HG02623 (cell line): Measurements from ENCODE around the gene SMIM1.

Source experiments
- ATAC-seq: cut with Tn5 transposase; IDR thresholded peaks from one replicate; pipeline ENCODE4 v1.9.1; 2021; ENCODE audit warnings: moderate library complexity; ENCODE audit not compliant: unreplicated experiment

The SMIM1 gene

DNA sequence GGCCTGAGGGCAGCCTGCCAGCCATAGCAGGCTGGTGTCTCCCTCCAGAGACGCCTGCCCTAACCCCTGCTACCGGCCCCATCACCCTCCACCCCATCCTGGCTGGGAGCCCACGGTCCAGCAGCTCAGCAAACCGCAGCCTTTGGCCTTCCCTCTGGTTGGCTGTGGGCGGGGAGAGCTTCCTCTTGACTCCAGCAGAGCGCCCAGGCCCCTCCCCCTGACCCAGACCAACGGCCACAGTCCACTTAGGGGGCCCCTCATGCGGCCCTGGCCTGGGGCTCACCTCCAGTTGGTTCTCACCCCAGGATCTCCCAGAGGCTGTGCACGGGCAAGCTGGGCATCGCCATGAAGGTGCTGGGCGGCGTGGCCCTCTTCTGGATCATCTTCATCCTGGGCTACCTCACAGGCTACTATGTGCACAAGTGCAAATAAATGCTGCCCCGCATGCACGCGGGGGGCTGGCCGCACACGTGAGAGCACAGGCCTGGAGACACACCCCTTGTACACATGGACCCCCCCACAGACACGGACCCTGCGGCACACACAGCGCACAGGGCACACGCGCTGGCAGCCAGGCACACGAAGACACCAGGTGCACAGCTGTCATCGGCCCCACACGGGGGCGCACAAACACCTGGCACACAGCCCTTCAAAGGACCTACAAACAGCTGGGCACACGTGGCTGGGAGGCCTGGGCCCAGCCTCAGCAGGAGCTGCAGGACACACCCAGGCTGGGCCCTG is 3.1 kb downstream of the SMIM1 start:
- no peak for ATAC-seq

- ATAC-seq: no peak
Observed at GRCh38 chr1:3776231-3776961, 3.8 kb downstream of the SMIM1 start.

DNA sequence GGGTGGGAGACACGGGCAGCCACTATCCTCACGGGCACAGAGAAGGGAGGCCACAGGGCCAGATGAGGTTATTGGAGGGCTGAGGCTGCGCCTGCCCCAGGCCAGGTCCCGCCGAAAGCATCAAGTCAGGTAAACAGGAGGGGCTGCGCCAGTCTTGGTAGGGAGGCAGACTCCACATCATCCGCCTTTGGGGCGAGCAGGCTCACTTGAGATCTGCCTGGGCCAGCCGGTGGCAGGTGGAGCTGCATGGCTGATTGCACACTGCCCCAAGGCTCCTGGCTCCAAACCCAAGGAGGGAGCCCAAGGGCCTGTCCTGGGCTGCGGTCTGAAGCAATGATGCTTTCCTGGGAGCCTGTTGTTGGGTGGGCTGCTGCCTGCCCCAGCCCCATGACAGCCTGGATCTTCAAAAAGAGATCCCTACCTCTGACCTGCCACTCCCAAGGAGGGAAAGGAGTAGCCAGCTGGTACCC is 4.6 kb downstream of the SMIM1 start:
- no peak for ATAC-seq

DNA sequence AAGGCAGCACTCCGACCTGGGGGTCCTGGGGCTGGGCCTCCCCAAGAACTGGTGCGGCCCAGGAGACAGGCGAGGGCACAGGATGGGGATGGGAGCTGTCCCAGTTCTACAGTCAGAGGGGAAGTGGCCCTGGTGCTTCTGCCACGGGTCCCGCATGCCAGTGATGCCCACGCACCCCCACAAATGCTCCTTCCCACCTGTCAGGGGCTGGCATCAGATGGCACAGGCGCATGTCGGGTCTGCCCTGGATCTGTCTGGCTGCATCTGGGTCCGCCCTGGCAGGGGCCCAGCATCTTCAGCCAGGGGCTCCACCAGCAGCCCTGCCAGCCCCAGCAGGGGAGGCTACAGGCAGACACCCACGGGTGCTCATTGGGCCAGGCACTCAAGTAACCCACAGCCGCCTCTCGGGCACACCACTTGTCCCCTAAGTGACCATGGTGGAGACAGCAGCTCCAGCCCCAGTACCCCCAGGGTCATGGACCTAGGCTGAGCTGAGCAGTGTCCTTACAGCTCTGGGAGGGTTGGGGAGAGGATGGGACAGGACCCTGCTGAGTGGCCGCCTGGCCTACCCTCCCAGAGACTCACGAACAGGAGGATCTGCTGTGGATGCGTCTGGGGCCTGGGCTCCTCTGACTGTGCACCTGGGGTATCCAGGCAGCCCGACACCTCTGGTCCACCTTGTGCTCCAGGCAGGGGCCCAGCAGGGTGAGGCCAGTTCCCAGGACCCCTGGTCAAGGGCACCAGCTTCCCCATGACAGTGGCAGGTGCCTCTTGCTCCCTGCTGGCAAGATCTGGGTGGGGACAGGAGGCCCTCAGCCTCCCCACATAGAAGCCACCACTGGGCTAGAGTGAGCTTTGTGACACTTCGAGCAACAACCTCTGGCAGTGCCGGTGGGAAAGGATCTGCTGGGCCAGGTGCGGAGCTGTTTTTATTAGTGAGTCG is 5.4 kb downstream of the SMIM1 start:
- ATAC-seq: no peak

GRCh38 chr1:3778590-3779264 is 6.2 kb downstream of the SMIM1 start:
- no peak for ATAC-seq

GRCh38 chr1:3779265-3779911 is 6.8 kb downstream of the SMIM1 start:
- no peak for ATAC-seq

DNA sequence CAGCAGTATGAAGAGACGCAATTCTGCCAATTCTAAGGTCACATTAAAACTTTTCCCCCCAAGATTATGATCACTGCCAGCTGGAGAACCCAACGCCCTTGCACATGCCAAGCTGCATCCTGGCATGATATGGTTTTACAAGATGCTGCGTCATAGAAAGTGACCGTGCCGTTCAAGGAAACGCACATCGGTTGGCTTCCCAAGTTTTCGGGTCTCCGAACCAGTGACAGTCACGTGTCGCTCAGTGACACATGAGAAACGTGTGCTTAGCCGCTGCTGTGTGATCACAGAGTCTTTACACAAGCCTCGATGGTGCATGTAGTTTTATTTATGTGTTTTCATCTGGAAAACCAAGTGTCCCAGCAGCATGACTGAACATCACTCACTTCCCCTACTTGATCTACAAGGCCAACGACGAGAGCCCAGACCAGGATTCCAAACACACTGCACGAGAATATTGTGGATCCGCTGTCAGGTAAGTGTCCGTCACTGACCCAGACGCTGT is 7.4 kb downstream of the SMIM1 start:
- no peak for ATAC-seq

DNA sequence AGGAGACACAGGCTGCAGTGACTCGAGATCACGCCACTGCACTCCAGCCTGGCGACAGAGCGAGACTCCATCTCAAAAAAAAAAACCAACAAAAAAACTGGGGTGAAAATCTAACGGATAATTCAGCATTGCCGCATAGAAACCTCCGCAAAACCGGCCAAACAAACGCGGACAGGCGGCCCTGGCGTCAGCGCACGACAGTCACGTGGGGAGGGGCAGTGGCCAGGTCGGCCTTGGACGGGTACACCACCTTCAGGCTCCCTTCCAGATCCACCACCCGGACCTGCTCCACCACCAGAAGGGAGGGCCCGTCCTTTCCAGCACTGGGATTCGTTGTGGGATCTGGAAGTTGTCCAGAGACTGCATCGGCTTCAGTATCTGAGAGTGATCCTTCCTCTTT is 8.4 kb downstream of the SMIM1 start:
- ATAC-seq: no peak

- ATAC-seq: no peak
Observed at GRCh38 chr1:3783651-3784474, 11.3 kb downstream of the SMIM1 start.

GRCh38 chr1:3785045-3785444 is 12.5 kb downstream of the SMIM1 start:
- no peak for ATAC-seq

DNA sequence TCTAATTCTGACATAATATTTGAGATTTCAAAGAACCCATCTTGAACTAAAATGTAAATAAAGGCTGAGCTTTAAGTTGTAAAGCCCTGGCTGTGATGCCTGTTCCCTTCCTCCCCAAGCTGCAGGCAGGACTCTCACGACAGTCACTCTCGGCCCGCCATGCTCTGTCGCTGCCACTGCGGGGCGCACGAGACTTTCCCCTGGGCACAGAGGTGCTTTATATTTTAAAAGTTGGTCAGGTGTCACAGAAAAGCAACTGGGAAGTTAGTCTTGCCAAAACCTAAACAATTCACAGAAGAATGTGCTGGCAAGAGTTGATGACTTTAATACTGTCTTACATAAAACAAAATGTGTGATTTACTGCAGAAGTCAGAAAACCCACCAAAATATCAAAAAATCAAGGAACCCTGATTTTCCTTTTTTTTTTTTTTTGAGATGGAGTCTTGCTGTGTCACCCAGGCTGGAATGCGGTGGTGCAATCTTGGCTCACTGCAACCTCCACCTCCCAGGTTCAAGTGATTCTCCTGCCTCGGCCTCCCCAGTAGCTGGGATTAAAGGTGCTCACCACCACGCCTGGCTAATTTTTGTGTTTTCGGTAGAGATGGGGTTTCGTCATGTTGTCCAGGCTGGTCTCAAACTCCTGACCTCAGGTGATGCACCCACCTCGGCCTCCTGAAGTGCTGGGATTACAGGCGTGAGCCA is 13.1 kb downstream of the SMIM1 start:
- ATAC-seq: no peak

GRCh38 chr1:3786468-3787348 is 14.2 kb downstream of the SMIM1 start:
- no peak for ATAC-seq

DNA sequence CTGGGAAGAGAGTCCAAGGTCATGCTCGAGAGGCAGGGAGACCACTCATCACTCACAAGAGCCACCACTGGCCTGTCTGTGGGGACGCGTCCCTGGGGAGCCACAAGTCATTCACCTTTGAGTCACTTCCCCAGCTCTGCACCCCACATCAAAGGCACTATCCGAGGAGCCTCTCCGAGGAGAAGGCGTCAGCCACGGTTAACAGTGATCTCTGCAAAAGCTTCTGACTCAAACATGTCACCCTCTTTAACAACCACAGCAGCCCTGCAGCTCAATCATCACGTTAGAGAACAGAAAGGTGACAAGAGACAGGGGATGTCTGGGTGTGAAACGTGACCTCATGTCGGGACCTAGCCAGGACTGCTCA is 14.8 kb downstream of the SMIM1 start:
- no peak for ATAC-seq

DNA sequence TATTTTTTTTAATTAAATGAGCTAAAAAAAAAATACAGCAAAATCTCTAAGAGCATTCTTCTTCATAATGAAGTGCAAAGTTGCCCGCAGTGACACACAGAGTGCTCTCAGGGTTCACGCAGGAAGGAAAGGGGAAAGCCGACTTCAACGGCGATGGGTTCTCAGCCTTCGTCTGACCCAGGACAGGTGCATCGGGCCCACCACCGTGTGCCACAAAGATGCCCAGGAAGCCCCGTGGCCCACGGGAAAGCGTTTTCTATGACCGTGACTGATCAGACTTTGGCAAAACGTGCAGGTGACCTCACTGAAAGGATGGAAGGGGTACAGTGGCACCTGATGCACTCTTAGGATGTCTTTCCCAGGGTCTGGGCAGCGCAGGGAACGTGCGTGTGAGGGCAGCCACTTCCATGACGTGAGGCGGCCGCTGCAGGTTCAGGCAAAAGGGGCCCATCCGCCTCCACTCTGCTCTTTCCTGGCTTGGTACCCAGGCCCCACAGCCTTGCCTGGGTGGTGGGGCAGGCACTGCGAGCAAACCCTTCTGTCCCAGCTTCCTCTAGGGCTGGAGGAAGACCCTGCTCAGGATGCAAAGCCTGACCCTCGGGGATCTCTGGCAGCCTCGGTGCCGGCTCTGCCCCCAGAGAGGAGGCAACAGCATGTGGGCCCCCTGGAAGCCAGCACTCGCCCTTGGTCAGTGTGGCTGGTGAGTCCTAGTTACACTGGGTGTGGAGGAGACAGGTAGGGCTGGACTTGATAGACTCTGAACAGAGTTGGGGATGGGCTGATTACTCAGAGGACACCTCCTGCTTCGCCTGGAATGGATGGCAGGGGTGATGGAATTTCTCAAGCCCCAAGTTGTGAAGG is 15.4 kb downstream of the SMIM1 start:
- ATAC-seq: no peak

DNA sequence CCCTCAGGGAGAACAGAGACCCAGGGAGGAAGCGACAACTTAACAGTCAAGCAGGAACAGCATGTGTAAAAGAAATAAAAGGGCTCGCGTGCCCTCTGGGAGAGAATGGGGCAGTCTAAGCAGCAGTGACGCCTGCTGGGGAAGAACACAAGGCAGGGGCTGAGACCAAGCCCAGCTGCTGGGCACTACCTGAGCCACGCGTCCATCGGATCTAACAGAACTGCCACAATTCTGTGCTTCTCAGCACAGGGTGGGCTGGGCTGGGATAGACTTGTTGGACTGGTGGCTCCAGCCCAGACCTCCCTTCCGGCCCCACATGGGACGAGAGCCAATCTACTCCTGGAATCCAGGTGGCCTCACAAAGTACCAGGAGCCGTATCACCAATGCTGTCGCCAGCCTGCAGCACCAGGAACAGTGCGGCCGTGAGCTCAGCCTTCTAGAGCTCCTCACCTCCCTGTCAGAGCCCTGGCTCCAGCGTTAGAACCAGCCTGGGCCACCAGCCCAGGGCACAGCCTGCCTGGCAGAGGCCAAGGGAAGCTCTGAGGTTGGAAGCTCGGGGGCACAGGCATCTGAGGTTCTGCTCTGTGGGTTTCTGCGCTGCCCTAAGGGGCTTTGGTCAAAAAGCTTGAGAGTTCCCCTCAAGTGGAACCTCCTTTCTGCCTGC is 16.3 kb downstream of the SMIM1 start:
- ATAC-seq: no peak
